Fibroblast of the conjunctiva (primary cell): Measurements from ENCODE around the gene GTSE1.
"Not testable (repeated sequence)": the region's sequence is repeated elsewhere in the genome, so short reads cannot be mapped to it uniquely, and the experiment has no call there.

ENCODE experiments used
- DNase-seq: peaks from one replicate; pipeline ENCODE4 v3.0.0-alpha.2; 2010; ENCODE audit warnings: low read depth

GTSE1 gene

GRCh38 chr22:46292732-46293131 is 3.9 kb upstream of the GTSE1 start:
- DNase-seq: no peak

GRCh38 chr22:46293577-46294260 is 3.0 kb upstream of the GTSE1 start:
- DNase-seq: no peak

- DNase-seq: no peak
Measured at GRCh38 chr22:46294784-46295183, 1.9 kb upstream of the GTSE1 start.

GRCh38 chr22:46295277-46295971 is 1.2 kb upstream of the GTSE1 start:
- DNase-seq: no peak

GRCh38 chr22:46297151-46297812 is 612 bp downstream of the GTSE1 start:
- DNase-seq: no peak

GRCh38 chr22:46299101-46299500 is 2.4 kb downstream of the GTSE1 start:
- no peak for DNase-seq

GRCh38 chr22:46300491-46300890 is 3.8 kb downstream of the GTSE1 start:
- DNase-seq: no peak

GRCh38 chr22:46303347-46303965 is 6.8 kb downstream of the GTSE1 start:
- no peak for DNase-seq

GRCh38 chr22:46308283-46308988 is 11.8 kb downstream of the GTSE1 start:
- DNase-seq: no peak

GRCh38 chr22:46309526-46310085 is 12.9 kb downstream of the GTSE1 start:
- DNase-seq: no peak

- DNase-seq: no peak
Measured at GRCh38 chr22:46312056-46312455, 15.4 kb downstream of the GTSE1 start.

GRCh38 chr22:46312848-46313247 is 16.2 kb downstream of the GTSE1 start:
- not testable (repeated sequence) for DNase-seq

- DNase-seq: no peak
Measured at GRCh38 chr22:46315976-46316375, 19.3 kb downstream of the GTSE1 start.

GRCh38 chr22:46317646-46318045 is 21.0 kb downstream of the GTSE1 start:
- DNase-seq: no peak

- no peak for DNase-seq
Measured at GRCh38 chr22:46318576-46318975, 21.9 kb downstream of the GTSE1 start.

- no peak for DNase-seq
Measured at GRCh38 chr22:46319319-46319718, 22.6 kb downstream of the GTSE1 start.

- no peak for DNase-seq
Measured at GRCh38 chr22:46320166-46320710, 23.6 kb downstream of the GTSE1 start.

- no peak for DNase-seq
Measured at GRCh38 chr22:46320716-46321386, 24.2 kb downstream of the GTSE1 start.

- DNase-seq: no peak
Measured at GRCh38 chr22:46322711-46323110, 26.0 kb downstream of the GTSE1 start.

GRCh38 chr22:46323162-46323561 is 26.5 kb downstream of the GTSE1 start:
- no peak for DNase-seq
